GM12878 (cell line): Measurements from ENCODE around the gene CANX.

Experiments
- ATF2 ChIP-seq: IDR thresholded peaks from 2 replicates; pipeline ENCODE4 v1.6.1; 2012; ENCODE audit warnings: low read length, inconsistent platforms
- CREM ChIP-seq: IDR thresholded peaks from 2 replicates; pipeline ENCODE4 v1.6.1; 2014; ENCODE audit warnings: antibody characterized with exemption, low read depth
- CTCF ChIP-seq, 3 experiments: IDR thresholded peaks in 2 of 3; conservative IDR thresholded peaks in 1 of 3; 2 replicates each; pipeline ENCODE4 v1.5.1; 2011; ENCODE audit warnings: low read depth in 3 of 3, low read length in 3 of 3, mild to moderate bottlenecking in 3 of 3, control low read depth in 2 of 3, moderate library complexity in 2 of 3, inconsistent platforms in 1 of 3, mixed read lengths in 1 of 3; ENCODE audit not compliant: control insufficient read depth in 2 of 3, insufficient read depth in 1 of 3; ENCODE audit errors: extremely low read depth in 1 of 3
- EZH2 ChIP-seq: IDR thresholded peaks from 2 replicates; pipeline ENCODE4 v1.6.1; 2012; ENCODE audit warnings: low read depth, mild to moderate bottlenecking, control low read depth, inconsistent platforms, low read length, borderline replicate concordance; ENCODE audit not compliant: control insufficient read depth
- POLR2A ChIP-seq: IDR thresholded peaks from 2 replicates; pipeline ENCODE4 v1.6.1; 2011; ENCODE audit warnings: low read depth, mild to moderate bottlenecking, low read length
- POLR2AphosphoS5 ChIP-seq: IDR thresholded peaks from 2 replicates; pipeline ENCODE4 v1.6.1; 2011; ENCODE audit warnings: mild to moderate bottlenecking, low read length, inconsistent platforms
- RAD21 ChIP-seq: IDR thresholded peaks from 2 replicates; pipeline ENCODE4 v1.6.1; 2011; ENCODE audit warnings: mild to moderate bottlenecking, low read depth, low read length, moderate library complexity; ENCODE audit not compliant: insufficient read depth
- REST ChIP-seq: IDR thresholded peaks from 2 replicates; pipeline ENCODE4 v1.6.1; 2012; ENCODE audit warnings: mild to moderate bottlenecking, low read depth, low read length
- TAF1 ChIP-seq: IDR thresholded peaks from 2 replicates; pipeline ENCODE4 v1.6.1; 2011; ENCODE audit warnings: mild to moderate bottlenecking, low read depth, low read length, borderline replicate concordance
- TBL1XR1 ChIP-seq: IDR thresholded peaks from 2 replicates; pipeline ENCODE4 v1.6.1; 2012; ENCODE audit warnings: low read depth, low read length, improper control_type of control experiment
- USF1 ChIP-seq: IDR thresholded peaks from 2 replicates; pipeline ENCODE4 v1.6.1; 2011; ENCODE audit warnings: borderline replicate concordance, low read depth, mild to moderate bottlenecking, moderate library complexity, mixed read lengths, low read length; ENCODE audit not compliant: insufficient read depth; ENCODE audit errors: extremely low read length
- USF2 ChIP-seq: IDR thresholded peaks from 2 replicates; pipeline ENCODE4 v1.6.1; 2011; ENCODE audit warnings: low read depth, low read length, improper control_type of control experiment, borderline replicate concordance
- ZBTB33 ChIP-seq: fragments of 450-650 bp; IDR thresholded peaks from 2 replicates; pipeline ENCODE4 v1.6.1; 2017; ENCODE audit warnings: mild to moderate bottlenecking
- ZBTB40 ChIP-seq: fragments of 450-650 bp; IDR thresholded peaks from 2 replicates; pipeline ENCODE4 v1.6.1; 2016; ENCODE audit warnings: mild to moderate bottlenecking, moderate library complexity, borderline replicate concordance

GRCh38 chr5:179765400-179765799 lies 66.6 kb downstream of the CANX start:
- TF ChIP-seq POLR2AphosphoS5, result no peak
- no peak for TF ChIP-seq TAF1
- no peak for TF ChIP-seq EZH2
- TF ChIP-seq POLR2A, result no peak
- TF ChIP-seq CTCF (IDR thresholded peaks at IDR 0.05 in 2 of 3, conservative IDR thresholded peaks at IDR 0.05 in 1 of 3; ENCODE audit: control insufficient read depth in 2 of 3, extremely low read depth in 1 of 3, insufficient read depth in 1 of 3, low read depth in 3 of 3, low read length in 3 of 3), result no peak
- TF ChIP-seq USF1, result no peak
- no peak for TF ChIP-seq USF2
- TF ChIP-seq REST, result no peak
- TF ChIP-seq ATF2, result no peak
- no peak for TF ChIP-seq ZBTB33
- TF ChIP-seq CREM, result no peak
- TF ChIP-seq RAD21, result no peak
- TF ChIP-seq TBL1XR1, result no peak
- TF ChIP-seq ZBTB40, result no peak
